ENCODE measurements around the gene UBL7.

UBL7 gene

GRCh38 chr15:74403991-74404563 lies 56.9 kb downstream of the UBL7 start:
- DNase-seq, result no peak

GRCh38 chr15:74403588-74403919 lies 57.4 kb downstream of the UBL7 start:
- no peak for DNase-seq

- no peak for DNase-seq
Measured at GRCh38 chr15:74402873-74403587, 57.9 kb downstream of the UBL7 start.

DNA sequence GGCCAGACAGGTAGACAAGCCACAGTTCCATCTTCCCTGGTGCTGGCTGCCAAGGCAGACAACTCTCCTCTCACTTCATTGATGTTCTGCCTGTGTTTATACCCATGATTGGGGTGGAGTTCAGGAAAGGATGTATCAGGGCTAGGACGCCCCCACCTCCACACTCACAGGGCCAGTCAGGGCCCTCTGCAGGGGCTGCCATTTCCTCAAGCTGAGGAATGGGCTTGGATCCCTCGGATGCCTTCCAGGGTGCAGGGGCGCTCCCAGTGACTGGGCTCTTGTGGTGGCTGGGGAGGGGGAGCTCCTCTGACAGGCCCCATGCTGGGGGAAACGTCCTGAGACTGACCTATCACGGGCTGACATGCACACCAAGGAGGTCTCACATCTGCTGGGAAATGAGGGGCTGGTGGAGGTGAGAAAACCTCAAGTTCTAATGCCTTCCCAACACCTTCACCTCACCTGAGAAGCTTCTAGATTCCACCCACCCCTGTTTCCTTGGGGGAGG lies 58.6 kb downstream of the UBL7 start:
- DNase-seq, result no peak

- no peak for DNase-seq
Measured at GRCh38 chr15:74400915-74401757, 59.8 kb downstream of the UBL7 start.

DNA sequence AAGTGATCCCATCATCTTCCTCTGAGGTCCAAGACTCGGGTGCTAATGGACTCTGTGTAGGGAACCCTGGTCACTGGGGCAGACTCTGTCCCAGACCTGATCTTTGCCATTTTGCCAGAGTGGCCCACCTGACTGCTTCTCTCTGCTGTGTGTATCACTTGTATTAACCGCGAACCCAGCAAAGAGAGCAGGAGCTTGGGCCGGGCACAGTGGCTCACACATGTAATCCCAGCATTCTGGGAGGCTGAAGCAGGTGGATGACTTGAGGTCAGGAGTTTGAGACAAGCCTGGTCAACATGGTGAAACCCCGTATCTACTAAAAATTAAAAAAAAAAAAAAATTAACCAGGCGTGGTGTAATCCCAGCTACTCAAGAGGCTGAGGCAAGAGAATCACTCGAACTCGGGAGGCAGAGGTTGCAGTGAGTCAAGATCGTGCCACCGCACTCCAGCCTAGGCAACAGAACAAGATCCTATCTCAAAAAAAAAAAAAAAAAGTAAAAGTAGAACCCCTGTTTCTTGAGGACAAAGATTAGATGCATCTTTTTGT lies 60.6 kb downstream of the UBL7 start:
- no peak for DNase-seq

GRCh38 chr15:74399511-74400312 lies 61.2 kb downstream of the UBL7 start:
- DNase-seq, result no peak

DNA sequence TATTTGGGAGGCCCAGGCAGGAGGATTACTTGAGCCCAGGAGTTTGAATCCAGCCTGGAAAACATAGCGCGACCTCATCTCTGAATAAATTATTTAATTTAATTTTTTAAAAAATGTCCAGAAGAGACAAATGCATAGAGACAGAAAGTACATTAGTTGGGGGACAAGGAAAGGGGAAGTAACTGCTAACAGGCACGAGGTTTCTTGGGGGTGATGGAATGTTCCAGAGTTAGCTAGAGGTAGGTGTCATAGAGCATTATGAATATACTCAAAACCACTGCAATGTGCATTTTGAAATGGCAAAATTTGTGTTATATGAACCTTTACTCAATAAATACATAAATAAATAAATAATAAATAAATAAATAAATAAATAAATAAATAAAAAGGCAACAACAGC lies 61.9 kb downstream of the UBL7 start:
- DNase-seq, result no peak

GRCh38 chr15:74398183-74398582 lies 62.8 kb downstream of the UBL7 start:
- no peak for DNase-seq

DNA sequence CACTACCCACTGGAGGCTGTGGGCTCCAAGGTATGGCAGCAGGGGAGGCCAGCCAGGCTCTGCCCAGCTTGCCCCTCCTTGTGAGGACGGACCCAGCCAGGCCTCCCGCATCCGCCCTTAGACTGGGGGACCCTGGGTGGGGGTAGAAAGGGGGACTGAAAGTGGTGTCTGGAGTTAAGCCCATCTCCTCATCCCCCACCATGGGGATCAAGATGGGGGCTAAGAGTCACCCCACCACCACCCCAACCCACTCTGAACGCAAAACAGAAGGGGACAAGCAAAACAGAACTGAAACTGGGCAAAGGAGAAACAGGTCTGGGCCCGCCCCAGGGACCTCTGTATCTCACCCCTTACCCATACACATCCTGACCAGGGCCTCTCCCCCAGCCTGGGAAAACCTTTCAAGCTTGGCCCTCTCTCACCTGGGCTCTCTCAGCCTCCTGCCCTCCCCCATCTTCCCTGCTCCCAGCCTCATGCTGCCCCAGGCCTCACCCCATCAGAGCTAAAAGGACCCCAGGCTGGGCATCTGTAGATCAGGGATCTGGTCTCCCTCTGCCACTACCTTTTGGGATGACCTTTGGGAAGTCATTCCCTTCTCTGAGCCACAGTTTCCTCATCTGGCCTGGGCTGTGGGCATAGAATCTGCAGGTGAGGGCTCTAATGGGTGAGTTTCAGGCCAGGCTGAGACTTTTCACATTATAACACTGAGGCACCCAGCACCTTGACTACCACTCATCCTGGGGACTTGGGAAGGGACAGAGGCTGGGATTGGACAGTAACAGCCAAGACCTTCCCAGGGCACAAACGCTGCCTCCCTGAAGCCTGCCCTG lies 63.5 kb downstream of the UBL7 start:
- no peak for DNase-seq

DNA sequence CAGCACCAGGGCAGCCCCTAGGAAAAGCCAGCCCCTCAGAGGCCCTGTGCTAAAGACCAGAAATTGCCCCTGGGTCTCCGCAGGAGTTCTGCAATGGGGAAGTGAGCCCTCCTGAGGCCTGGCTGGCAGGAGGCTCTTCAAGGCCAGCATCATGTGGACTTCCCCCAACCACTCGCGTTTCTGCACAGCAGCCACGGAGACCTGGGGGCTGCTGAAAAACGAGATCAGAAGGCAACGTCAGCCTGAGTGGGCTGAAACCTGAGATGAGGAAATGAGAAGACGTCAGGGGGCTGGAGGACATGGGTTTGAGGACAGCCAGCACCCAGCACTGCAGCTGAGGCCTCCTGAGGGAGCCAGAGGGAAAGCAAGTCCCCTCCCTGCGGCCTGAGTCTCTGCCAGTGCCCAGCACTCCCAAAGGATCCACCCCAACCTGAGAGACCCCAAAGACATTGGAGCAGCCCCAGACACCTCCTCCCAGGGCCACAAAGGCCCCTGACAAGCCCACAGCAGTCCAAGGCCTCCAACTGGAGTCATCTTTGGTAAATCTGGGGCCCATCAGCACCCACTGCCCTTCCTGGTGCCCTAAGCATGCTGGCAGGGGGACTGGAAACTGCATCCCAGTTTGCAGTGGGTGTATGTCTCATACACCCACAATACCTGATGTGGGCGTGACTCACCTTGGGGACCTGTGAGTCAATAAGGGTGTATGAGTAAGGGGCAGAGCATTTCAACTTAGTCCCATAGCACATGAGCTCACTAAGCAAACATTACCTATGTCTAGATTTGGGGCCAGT lies 64.3 kb downstream of the UBL7 start:
- DNase-seq, result no peak

DNA sequence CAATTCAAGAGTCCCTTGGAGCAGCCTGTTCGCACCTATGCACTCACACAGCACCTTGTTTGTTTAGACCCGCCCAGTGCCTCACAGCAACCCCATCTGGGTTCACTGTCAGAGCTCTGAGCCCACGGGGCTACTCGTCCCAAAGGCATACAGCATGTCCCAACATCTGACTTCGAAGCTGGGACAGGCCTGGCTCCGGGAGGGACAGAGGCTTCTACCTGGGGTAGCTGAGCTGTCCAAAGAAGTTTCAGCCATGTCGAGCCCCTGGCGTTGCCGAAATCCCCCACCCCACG lies 64.9 kb downstream of the UBL7 start:
- no peak for DNase-seq

Measured in effector CD4-positive, alpha-beta T cell (primary cell).